Ramos (cell line): Measurements from ENCODE around the gene CERS1.

Experiments
- in situ Hi-C: fragments of 300-500 bp; cut with MboI; formaldehyde crosslinking; loops from one replicate; pipeline ENCODE4 v1.14.3; 2022; ENCODE audit warnings: low sequenced_read_pairs; ENCODE audit not compliant: unreplicated experiment

Gene CERS1

DNA sequence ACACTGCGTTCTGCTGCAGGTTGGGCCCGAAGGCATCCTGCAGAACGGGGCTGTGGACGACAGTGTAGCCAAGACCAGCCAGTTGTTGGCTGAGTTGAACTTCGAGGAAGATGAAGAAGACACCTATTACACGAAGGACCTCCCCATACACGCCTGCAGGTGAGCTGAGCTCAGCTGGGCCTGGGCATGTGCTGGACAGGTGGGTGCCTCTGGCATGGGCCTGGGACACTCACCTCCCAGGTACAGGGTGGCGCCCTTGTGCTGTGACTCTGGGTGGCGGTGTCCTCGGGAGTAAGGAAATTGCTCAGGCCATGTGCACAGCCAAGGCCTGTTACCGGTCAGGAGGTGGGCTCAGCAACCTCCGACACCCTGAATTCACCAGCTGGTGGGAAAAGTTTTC is 50.0 kb downstream of the CERS1 start:
- in situ Hi-C loops, result no loop called here

GRCh38 chr19:18844806-18845329 is 51.1 kb downstream of the CERS1 start:
- in situ Hi-C loops, result no loop called here

DNA sequence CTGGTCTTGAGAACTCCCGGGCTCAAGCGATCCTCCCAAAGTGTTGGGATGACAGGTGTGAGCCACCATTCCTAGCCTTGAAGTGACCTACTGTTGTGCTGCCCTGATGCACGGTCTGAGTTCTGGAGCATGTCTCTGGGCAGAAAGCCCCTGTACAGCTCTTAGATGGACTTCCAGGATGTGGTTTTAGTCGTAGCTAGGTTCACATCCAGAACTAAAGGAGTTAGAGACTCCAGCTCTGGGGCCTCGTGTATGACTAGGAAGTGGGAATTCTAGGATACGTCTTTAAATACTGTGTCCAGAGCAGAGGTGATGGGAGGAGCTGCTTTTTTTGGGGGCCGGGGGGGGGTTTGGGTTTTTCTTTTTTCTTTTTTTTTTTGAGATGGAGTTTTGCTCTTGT is 52.0 kb downstream of the CERS1 start:
- in situ Hi-C loops, result no loop called here

- in situ Hi-C loops, result no loop called here
These were observed 53.8 kb downstream of the CERS1 start for GRCh38 chr19:18842166-18842565.

GRCh38 chr19:18841400-18841799 is 54.6 kb downstream of the CERS1 start:
- in situ Hi-C loops, result no loop called here

- in situ Hi-C loops, result no loop called here
These were observed 55.4 kb downstream of the CERS1 start for GRCh38 chr19:18840288-18841267.

DNA sequence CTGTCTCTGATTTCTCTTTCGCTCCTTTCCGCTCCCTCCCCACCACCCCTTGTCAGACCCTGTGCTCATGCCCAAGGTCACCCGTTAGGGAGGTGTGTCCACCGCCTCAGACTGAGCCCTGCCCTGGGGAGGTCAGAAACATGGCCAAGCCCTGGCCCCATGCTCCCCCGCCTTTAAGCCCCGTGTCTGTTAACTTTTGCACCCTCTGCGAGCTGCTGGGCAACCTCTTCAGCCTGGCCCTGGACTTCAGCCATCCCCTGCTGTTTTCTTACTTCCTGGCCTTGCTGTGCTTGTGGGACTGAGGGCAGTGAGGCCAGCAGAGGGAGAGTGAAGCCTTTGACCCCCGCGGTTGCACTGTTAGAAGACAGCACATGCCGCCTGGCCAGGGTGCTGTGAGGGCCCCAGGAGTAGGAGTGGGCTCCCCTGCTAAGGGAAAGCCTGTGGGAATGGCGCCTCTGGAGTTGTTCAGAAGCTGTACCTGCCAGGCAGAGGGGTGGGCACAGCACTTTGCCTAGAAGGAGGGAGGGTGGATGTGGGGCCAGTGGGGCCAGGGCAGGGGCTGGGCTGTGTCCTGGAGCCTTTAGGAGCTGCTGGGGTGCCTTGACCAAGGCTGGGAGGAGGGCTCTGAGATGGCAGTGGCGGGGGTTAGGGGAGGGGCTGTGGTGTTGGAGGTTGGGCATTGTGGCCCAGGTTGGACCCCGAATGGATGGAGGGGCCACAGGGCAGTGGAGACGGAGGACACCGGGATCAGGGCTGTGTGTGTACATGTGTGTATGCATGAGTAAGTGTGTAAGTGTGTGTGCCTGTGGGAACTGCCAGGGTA is 56.3 kb downstream of the CERS1 start:
- in situ Hi-C loops, result no loop called here

- in situ Hi-C loops, result no loop called here
These were observed 61.3 kb downstream of the CERS1 start for GRCh38 chr19:18834644-18834984.

DNA sequence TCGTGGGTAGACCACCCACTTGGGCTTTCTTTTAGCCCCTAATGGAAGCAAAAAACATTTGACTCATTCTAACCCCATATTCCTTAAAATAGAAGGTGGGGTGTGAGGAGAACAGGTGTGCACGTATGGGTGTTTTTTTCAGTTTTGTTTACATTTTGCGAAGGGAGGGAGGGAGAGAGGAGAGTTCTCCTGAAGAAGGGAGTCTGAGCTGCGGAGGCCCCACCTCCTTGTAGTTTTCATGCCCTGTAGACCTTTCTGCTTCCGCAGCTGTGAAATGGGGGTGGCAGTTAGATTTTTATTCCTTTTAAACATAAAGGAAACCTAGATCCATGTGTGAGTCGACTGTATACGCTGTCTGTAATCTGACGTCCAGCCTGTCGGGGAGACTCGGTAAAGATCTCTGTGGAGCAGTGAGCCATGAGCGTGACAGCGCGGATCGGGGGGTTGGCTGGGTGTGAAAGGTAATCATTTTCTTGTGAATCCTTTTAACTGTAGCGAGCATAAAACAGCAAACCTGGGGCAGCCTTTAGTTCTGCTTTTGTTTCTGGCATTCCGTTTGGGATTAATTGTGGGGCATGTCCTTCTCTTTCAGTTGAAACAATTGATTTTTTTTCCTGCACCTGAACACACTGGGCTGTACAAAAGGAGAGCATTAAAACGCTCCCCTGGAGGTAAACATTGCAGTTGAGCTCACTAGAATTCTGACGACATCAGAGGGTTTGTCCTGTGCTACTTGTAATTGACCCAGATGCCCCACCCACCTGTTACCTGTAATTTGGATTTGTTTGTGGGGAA is 61.9 kb downstream of the CERS1 start:
- in situ Hi-C loops, result no loop called here

GRCh38 chr19:18833141-18833476 is 62.8 kb downstream of the CERS1 start:
- in situ Hi-C loops, result no loop called here

GRCh38 chr19:18832306-18833140 is 63.4 kb downstream of the CERS1 start:
- in situ Hi-C loops, result no loop called here

- in situ Hi-C loops, result no loop called here
These were observed 64.2 kb downstream of the CERS1 start, which contains the start of gene UPF1 for GRCh38 chr19:18831524-18832305. UPF1 (plus strand) TSS chr19:18831959; CDS start chr19:18832210, 251 bp downstream.

DNA sequence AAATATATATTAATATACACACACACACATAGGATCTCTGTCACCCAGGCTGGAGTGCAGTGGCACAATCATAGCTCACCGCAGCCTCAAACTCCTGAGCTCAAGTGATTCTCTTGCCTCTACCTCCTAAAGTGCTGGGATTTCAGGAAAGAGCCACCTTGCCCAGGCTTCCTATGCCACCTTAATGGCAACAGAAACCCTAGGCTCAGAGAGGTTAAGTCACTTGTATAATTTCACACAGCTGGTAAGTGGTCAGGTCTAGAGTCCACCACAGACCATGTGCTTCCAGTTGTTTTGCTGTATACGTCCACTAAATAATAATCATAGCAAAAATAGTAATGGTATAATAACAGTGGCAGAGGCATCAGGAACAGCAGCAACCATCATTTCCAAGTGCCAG is 65.5 kb downstream of the CERS1 start:
- in situ Hi-C loops, result no loop called here

- in situ Hi-C loops, result no loop called here
These were observed 67.2 kb downstream of the CERS1 start for GRCh38 chr19:18828786-18829185.
